NCI-H2196 (cell line): ENCODE data around the gene OTUD6A.
"Not testable (repeated sequence)": the region's sequence is repeated elsewhere in the genome, so short reads cannot be mapped to it uniquely, and the experiment has no call there.

Source experiments
- DNase-seq: peaks from one replicate; lab custom pipeline; 2025; ENCODE audit not compliant: unreplicated experiment; lab: John Stamatoyannopoulos, UW

The OTUD6A gene

GRCh38 chrX:70044541-70045245 is 17.6 kb upstream of the OTUD6A start:
- DNase-seq = no peak

- DNase-seq = no peak
Measured at GRCh38 chrX:70046978-70047377, 15.3 kb upstream of the OTUD6A start.

GRCh38 chrX:70049406-70049805 is 12.9 kb upstream of the OTUD6A start:
- no peak for DNase-seq

- no peak for DNase-seq
Measured at GRCh38 chrX:70049925-70050324, 12.3 kb upstream of the OTUD6A start, which contains the start of gene AWAT2. Gene AWAT2, minus strand, starts transcription at chrX:70049938. Its CDS starts 6 bp downstream, at chrX:70049932.

GRCh38 chrX:70052895-70053615 is 9.2 kb upstream of the OTUD6A start:
- DNase-seq = no peak

- DNase-seq = no peak
Measured at GRCh38 chrX:70054391-70054790, 7.9 kb upstream of the OTUD6A start.

- no peak for DNase-seq
Measured at GRCh38 chrX:70062961-70063550, 799 bp downstream of the OTUD6A start.

- no peak for DNase-seq
Measured at GRCh38 chrX:70066646-70067045, 4.4 kb downstream of the OTUD6A start.

GRCh38 chrX:70079297-70079696 is 17.0 kb downstream of the OTUD6A start:
- DNase-seq = no peak

- DNase-seq = no peak
Measured at GRCh38 chrX:70079870-70080269, 17.6 kb downstream of the OTUD6A start.

GRCh38 chrX:70082723-70083122 is 20.5 kb downstream of the OTUD6A start:
- DNase-seq = no peak

GRCh38 chrX:70084592-70085240 is 22.5 kb downstream of the OTUD6A start:
- no peak for DNase-seq

- DNase-seq = peak; percentile 1
Measured at GRCh38 chrX:70087857-70088630, 25.8 kb downstream of the OTUD6A start.

GRCh38 chrX:70088751-70089150 is 26.5 kb downstream of the OTUD6A start:
- DNase-seq = no peak

GRCh38 chrX:70089604-70090297 is 27.5 kb downstream of the OTUD6A start:
- no peak for DNase-seq

GRCh38 chrX:70092247-70092646 is 30.0 kb downstream of the OTUD6A start:
- DNase-seq = no peak

- DNase-seq = no peak
Measured at GRCh38 chrX:70096052-70096451, 33.8 kb downstream of the OTUD6A start.

GRCh38 chrX:70105229-70105628 is 43.0 kb downstream of the OTUD6A start:
- no peak for DNase-seq

- DNase-seq = not testable (repeated sequence)
Measured at GRCh38 chrX:70111436-70112026, 49.3 kb downstream of the OTUD6A start.
